Spleen (tissue), 7 donors: ENCODE data around the gene SLC33A1.

Source experiments
- POLR2A ChIP-seq, 3 donors: fragments of 450-650 bp; IDR thresholded peaks; one replicate each; pipeline ENCODE4 v1.5.1; 2017; ENCODE audit warnings: antibody characterized with exemption in 3 of 3, mild to moderate bottlenecking in 1 of 3
- POLR2AphosphoS5 ChIP-seq, 3 donors: sonication (generic); formaldehyde crosslinking; IDR thresholded peaks; one replicate each; pipeline ENCODE4 v1.5.1; 2017; ENCODE audit warnings: antibody characterized with exemption in 3 of 3
- TF ChIP-seq, protein P1 (sequence below), 11 experiments: fragments of 200-600 bp in 7 of 11; fragments of 450-650 bp in 4 of 11; sonication (generic) in 4 of 11; IDR thresholded peaks in 8 of 11; conservative IDR thresholded peaks in 3 of 11; 1 replicate in 7 of 11; 2 replicates in 4 of 11; pipeline versions ENCODE4 v1.4.0 to v1.8.0; 2016 to 2021; ENCODE audit warnings: antibody characterized with exemption in 11 of 11, inconsistent platforms in 4 of 11, mild to moderate bottlenecking in 1 of 11
- donor health status: DM: no; HTN: no; CAD: no; lungs with moderate emphysema.
- donor health status: DM: no; HTN: no; CAD: no.
- donor health status: DM: no; HTN: no; CAD: no.

DNA sequence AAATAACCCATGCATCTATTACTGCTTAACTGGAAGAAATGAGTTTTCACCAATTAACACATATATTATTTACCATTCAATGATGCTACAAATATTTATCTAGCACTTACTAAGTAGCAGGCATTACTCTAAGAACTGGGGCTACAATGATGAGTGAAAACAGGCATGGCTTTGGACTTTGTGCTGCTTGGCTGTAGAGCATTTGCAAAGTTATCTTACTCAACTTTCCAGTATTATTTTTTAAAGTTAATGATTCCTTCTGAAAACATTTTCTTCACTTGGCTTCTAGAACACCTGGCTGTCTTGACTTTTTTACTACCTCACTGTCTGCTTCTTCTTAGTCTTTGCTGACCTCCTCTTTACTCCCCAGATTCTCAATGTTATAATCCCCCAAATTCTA, 49.9 kb downstream of the SLC33A1 start:
- TF ChIP-seq, protein P1, sequence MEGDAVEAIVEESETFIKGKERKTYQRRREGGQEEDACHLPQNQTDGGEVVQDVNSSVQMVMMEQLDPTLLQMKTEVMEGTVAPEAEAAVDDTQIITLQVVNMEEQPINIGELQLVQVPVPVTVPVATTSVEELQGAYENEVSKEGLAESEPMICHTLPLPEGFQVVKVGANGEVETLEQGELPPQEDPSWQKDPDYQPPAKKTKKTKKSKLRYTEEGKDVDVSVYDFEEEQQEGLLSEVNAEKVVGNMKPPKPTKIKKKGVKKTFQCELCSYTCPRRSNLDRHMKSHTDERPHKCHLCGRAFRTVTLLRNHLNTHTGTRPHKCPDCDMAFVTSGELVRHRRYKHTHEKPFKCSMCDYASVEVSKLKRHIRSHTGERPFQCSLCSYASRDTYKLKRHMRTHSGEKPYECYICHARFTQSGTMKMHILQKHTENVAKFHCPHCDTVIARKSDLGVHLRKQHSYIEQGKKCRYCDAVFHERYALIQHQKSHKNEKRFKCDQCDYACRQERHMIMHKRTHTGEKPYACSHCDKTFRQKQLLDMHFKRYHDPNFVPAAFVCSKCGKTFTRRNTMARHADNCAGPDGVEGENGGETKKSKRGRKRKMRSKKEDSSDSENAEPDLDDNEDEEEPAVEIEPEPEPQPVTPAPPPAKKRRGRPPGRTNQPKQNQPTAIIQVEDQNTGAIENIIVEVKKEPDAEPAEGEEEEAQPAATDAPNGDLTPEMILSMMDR (IDR thresholded peaks at IDR 0.05 in 8 of 11, conservative IDR thresholded peaks at IDR 0.05 in 3 of 11) = no peak
- no peak for TF ChIP-seq POLR2A (IDR thresholded peaks at IDR 0.05)
- no peak for TF ChIP-seq POLR2AphosphoS5 (IDR thresholded peaks at IDR 0.05)
